Stimulated activated naive CD8-positive, alpha-beta T cell treated with anti-CD3 and anti-CD28 coated beads, Interleukin-15, amount 100 ng/mL, for 72 hours (primary cell): ENCODE measurements around the gene CYP4B1.
A peak's percentile ranks its signal among the peaks of the same experiment; 100 is the strongest.
"Not testable (repeated sequence)": the region's sequence is repeated elsewhere in the genome, so short reads cannot be mapped to it uniquely, and the experiment has no call there.

Experiments used
- ATAC-seq: fragments of 150-1000 bp; cut with Tn5 transposase; 2 replicates; pipeline ENCODE4 v1.10.0; 2021; ENCODE audit warnings: mild to moderate bottlenecking, moderate library complexity
- DNase-seq, 2 donors: peaks; one replicate each; pipeline ENCODE4 v3.0.0; 2021 to 2022
- H3K27ac Mint-ChIP-seq, 2 donors: one replicate each; pipeline ENCODE4 v1.8.0; 2022; ENCODE audit warnings: mild to moderate bottlenecking in 2 of 2, mixed read lengths in 2 of 2, moderate library complexity in 2 of 2
- H3K27me3 Mint-ChIP-seq: one replicate; pipeline ENCODE4 v1.8.0; 2022; ENCODE audit warnings: mixed read lengths
- H3K4me1 Mint-ChIP-seq: one replicate; pipeline ENCODE4 v1.8.0; 2022; ENCODE audit warnings: mild to moderate bottlenecking, mixed read lengths
- H3K4me3 Mint-ChIP-seq, 2 donors: one replicate each; pipeline ENCODE4 v1.8.0; 2022; ENCODE audit warnings: mild to moderate bottlenecking in 2 of 2, mixed read lengths in 2 of 2, moderate library complexity in 1 of 2
- H3K9me3 Mint-ChIP-seq, 2 donors: one replicate each; pipeline ENCODE4 v1.8.0; 2022; ENCODE audit warnings: mixed read lengths in 2 of 2

Gene CYP4B1

GRCh38 chr1:46820076-46820475 is 21.2 kb downstream of the CYP4B1 start:
- Mint-ChIP-seq H3K27ac (no peak overlapping the region), H3K4me3 (no peak overlapping the region), H3K9me3 (no peaks in the 10 kb centered on the region), H3K27me3 (peaks cover 30% of the 10 kb centered on the region), H3K4me1 (no peaks in the 10 kb centered on the region)
- ATAC-seq, result no peak
- no peak for DNase-seq

- ATAC-seq, result no peak
- DNase-seq, result no peak
- Mint-ChIP-seq H3K27ac (no peak overlapping the region), H3K4me3 (no peak overlapping the region), H3K4me1 (no peaks in the 10 kb centered on the region), H3K9me3 (no peaks in the 10 kb centered on the region), H3K27me3 (peaks cover 30% of the 10 kb centered on the region)
These were observed 21.8 kb downstream of the CYP4B1 start for GRCh38 chr1:46820560-46821060.

GRCh38 chr1:46822248-46822826 is 23.5 kb downstream of the CYP4B1 start:
- Mint-ChIP-seq H3K27me3 (peaks cover 30% of the 10 kb centered on the region), H3K27ac (no peak overlapping the region), H3K4me1 (no peaks in the 10 kb centered on the region), H3K9me3 (no peaks in the 10 kb centered on the region), H3K4me3 (no peak overlapping the region)
- DNase-seq, result no peak
- no peak for ATAC-seq

- Mint-ChIP-seq H3K9me3 (no peaks in the 10 kb centered on the region), H3K27me3 (peaks cover 30% of the 10 kb centered on the region), H3K4me1 (no peaks in the 10 kb centered on the region), H3K4me3 (no peak overlapping the region), H3K27ac (no peak overlapping the region)
- DNase-seq, result no peak
- ATAC-seq, result no peak
These were observed 24.3 kb downstream of the CYP4B1 start for GRCh38 chr1:46823151-46823550.

- DNase-seq, H3K4me3 Mint-ChIP-seq, H3K27ac Mint-ChIP-seq, ATAC-seq, H3K9me3 Mint-ChIP-seq, H3K4me1 Mint-ChIP-seq: not testable (repeated sequence)
- H3K27me3 Mint-ChIP-seq, result peaks cover 37% of the 10 kb centered on the region
These were observed 28.0 kb downstream of the CYP4B1 start for GRCh38 chr1:46826892-46827291.

GRCh38 chr1:46830665-46831322 is 31.9 kb downstream of the CYP4B1 start:
- Mint-ChIP-seq H3K27me3 (peaks cover 31% of the 10 kb centered on the region), H3K9me3 (no peaks in the 10 kb centered on the region), H3K4me3 (no peak overlapping the region), H3K27ac (no peak overlapping the region), H3K4me1 (no peaks in the 10 kb centered on the region)
- ATAC-seq (no peak), DNase-seq (no peak)

- not testable (repeated sequence) for H3K9me3 Mint-ChIP-seq, DNase-seq, H3K27ac Mint-ChIP-seq, H3K4me1 Mint-ChIP-seq, ATAC-seq, H3K4me3 Mint-ChIP-seq
- peaks cover 29% of the 10 kb centered on the region for H3K27me3 Mint-ChIP-seq
These were observed 36.6 kb downstream of the CYP4B1 start for GRCh38 chr1:46835469-46835868.

GRCh38 chr1:46846386-46846785 is 47.5 kb downstream of the CYP4B1 start:
- H3K4me3 Mint-ChIP-seq, DNase-seq, H3K4me1 Mint-ChIP-seq, H3K27ac Mint-ChIP-seq, ATAC-seq: not testable (repeated sequence)
- Mint-ChIP-seq H3K27me3 (peaks cover 52% of the 10 kb centered on the region), H3K9me3 (peaks cover 8 to 10% of the 10 kb centered on the region in 2 donors)

- peaks cover 22% of the 10 kb centered on the region for H3K27me3 Mint-ChIP-seq
- not testable (repeated sequence) for H3K27ac Mint-ChIP-seq, H3K4me1 Mint-ChIP-seq, DNase-seq, H3K4me3 Mint-ChIP-seq, H3K9me3 Mint-ChIP-seq
- peak; percentile 46 for ATAC-seq
These were observed 58.8 kb downstream of the CYP4B1 start for GRCh38 chr1:46857660-46858065.

- peaks cover 5% of the 10 kb centered on the region for H3K4me1 Mint-ChIP-seq
- no peak overlapping the region for H3K27ac Mint-ChIP-seq
- ATAC-seq (no peak), DNase-seq (no peak)
- no peak overlapping the region for H3K4me3 Mint-ChIP-seq
- peaks cover 21% of the 10 kb centered on the region for H3K27me3 Mint-ChIP-seq
- H3K9me3 Mint-ChIP-seq, result peaks cover 5 to 14% of the 10 kb centered on the region in 2 donors
These were observed 63.5 kb downstream of the CYP4B1 start for GRCh38 chr1:46862348-46862747.
